PC-9 (cell line): ENCODE measurements around the gene SLC38A10. TPM values are rescaled to one million over a fixed set of nuclear protein-coding genes. Genes with fewer than 3 reads are reported as not detected.

Experiments
- BruUV-seq: library from RNA; stranded (reverse); fragments of 400-500 nt; replicated peaks from 2 replicates; lab custom pipeline; 2021; lab: Mats Ljungman, UMichigan
- CTCF ChIA-PET: fragments of 300-600 bp; sonication (Branson Sonifier 250); formaldehyde crosslinking; loops from one replicate; lab custom pipeline; 2022; ENCODE audit warnings: antibody characterized with exemption; lab: Charles Lee
- POLR2A ChIA-PET: fragments of 300-600 bp; sonication (Branson Sonifier 250); formaldehyde crosslinking; loops from one replicate; lab custom pipeline; 2022; ENCODE audit warnings: antibody characterized with exemption; ENCODE audit not compliant: unreplicated experiment; lab: Charles Lee
- DNase-seq, 2 experiments: peaks; one replicate each; pipeline versions ENCODE4 v3.0.0 to v3.0.0-alpha.2; 2015 to 2022; ENCODE audit warnings: mixed read lengths in 1 of 2
- H2AFZ ChIP-seq: fragments of 200-600 bp; sonication (generic); 2 replicates; pipeline ENCODE4 v1.8.1; 2017; ENCODE audit warnings: antibody characterized with exemption
- H3F3A ChIP-seq: fragments of 200-600 bp; sonication (generic); 2 replicates; pipeline ENCODE4 v1.8.1; 2017; ENCODE audit warnings: antibody characterized with exemption, mild to moderate bottlenecking, low read depth; ENCODE audit not compliant: insufficient read depth
- H3K27ac ChIP-seq: fragments of 200-600 bp; sonication (generic); 2 replicates; pipeline ENCODE4 v1.6.1; 2016; ENCODE audit warnings: mixed run types
- H3K27me3 ChIP-seq: fragments of 200-600 bp; sonication (generic); 2 replicates; pipeline ENCODE4 v1.6.1; 2016; ENCODE audit warnings: low read depth, mixed run types; ENCODE audit not compliant: insufficient read depth
- H3K36me3 ChIP-seq: fragments of 200-600 bp; sonication (generic); 2 replicates; pipeline ENCODE4 v1.6.1; 2016; ENCODE audit warnings: low read depth, mixed run types
- H3K4me1 ChIP-seq: fragments of 200-600 bp; sonication (generic); replicated peaks from 2 replicates; pipeline ENCODE4 v1.6.1; 2016; ENCODE audit warnings: mixed run types; ENCODE audit not compliant: insufficient read depth
- H3K4me2 ChIP-seq: fragments of 200-600 bp; sonication (generic); 2 replicates; pipeline ENCODE4 v1.6.1; 2017; ENCODE audit warnings: mixed run types
- H3K4me3 ChIP-seq: fragments of 200-600 bp; sonication (generic); 2 replicates; pipeline ENCODE4 v1.6.1; 2016; ENCODE audit warnings: mixed run types
- H3K79me2 ChIP-seq: fragments of 200-600 bp; sonication (generic); 2 replicates; pipeline ENCODE4 v1.6.1; 2017; ENCODE audit warnings: low read depth, mixed run types
- H3K9me2 ChIP-seq: fragments of 200-600 bp; sonication (generic); 2 replicates; pipeline ENCODE4 v1.8.1; 2017; ENCODE audit warnings: mild to moderate bottlenecking; ENCODE audit not compliant: insufficient read depth
- H3K9me3 ChIP-seq: fragments of 200-600 bp; sonication (generic); 2 replicates; pipeline ENCODE4 v1.8.1; 2016; ENCODE audit warnings: low read depth; ENCODE audit not compliant: insufficient read depth
- H4K20me1 ChIP-seq: fragments of 200-600 bp; sonication (generic); 2 replicates; pipeline ENCODE4 v1.8.1; 2017; ENCODE audit not compliant: insufficient read depth
- EZH2 ChIP-seq: fragments of 200-600 bp; sonication (generic); IDR thresholded peaks from 2 replicates; pipeline ENCODE4 v1.8.0; 2017; ENCODE audit warnings: antibody characterized with exemption, low read depth
- intact Hi-C: fragments of 100-400 bp; cut with micrococcal nuclease; formaldehyde crosslinking; loops from one replicate; pipeline ENCODE4 v1.10.0; 2022; ENCODE audit not compliant: unreplicated experiment
- total RNA-seq: library from RNA; stranded (reverse); gene quantifications from 2 replicates; pipeline ENCODE4 v1.2.3, GENCODE V29; 2021
- TF ChIP-seq, protein P1 (sequence below): fragments of 200-600 bp; sonication (generic); conservative IDR thresholded peaks from 2 replicates; pipeline ENCODE4 v1.6.1; 2017; ENCODE audit warnings: mixed run types, antibody characterized with exemption, mild to moderate bottlenecking, moderate library complexity

Gene SLC38A10
- total RNA-seq, 1 experiment from 2014 or later, result 127 TPM

GRCh38 chr17:81291662-81292061, 3.4 kb downstream of the SLC38A10 start:
- TF ChIP-seq, protein P1, sequence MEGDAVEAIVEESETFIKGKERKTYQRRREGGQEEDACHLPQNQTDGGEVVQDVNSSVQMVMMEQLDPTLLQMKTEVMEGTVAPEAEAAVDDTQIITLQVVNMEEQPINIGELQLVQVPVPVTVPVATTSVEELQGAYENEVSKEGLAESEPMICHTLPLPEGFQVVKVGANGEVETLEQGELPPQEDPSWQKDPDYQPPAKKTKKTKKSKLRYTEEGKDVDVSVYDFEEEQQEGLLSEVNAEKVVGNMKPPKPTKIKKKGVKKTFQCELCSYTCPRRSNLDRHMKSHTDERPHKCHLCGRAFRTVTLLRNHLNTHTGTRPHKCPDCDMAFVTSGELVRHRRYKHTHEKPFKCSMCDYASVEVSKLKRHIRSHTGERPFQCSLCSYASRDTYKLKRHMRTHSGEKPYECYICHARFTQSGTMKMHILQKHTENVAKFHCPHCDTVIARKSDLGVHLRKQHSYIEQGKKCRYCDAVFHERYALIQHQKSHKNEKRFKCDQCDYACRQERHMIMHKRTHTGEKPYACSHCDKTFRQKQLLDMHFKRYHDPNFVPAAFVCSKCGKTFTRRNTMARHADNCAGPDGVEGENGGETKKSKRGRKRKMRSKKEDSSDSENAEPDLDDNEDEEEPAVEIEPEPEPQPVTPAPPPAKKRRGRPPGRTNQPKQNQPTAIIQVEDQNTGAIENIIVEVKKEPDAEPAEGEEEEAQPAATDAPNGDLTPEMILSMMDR, result peak; percentile 52; the same call in 1 of the 2 replicates
- TF ChIP-seq EZH2, result no peak
- Histone ChIP-seq H3K4me1 (peaks cover 12% of the 10 kb centered on the region; the same call in 1 of the 2 replicates), H3K9me3 (no peaks in the 10 kb centered on the region), H3K4me2 (no peak overlapping the region), H3F3A (peaks cover 5% of the 10 kb centered on the region; the same call in 1 of the 2 replicates), H3K79me2 (peaks cover 56% of the 10 kb centered on the region), H4K20me1 (peaks cover 23% of the 10 kb centered on the region), H3K36me3 (no peaks in the 10 kb centered on the region), H3K4me3 (no peak overlapping the region), H2AFZ (no peak overlapping the region), H3K27me3 (no peaks in the 10 kb centered on the region), H3K9me2 (no peaks in the 10 kb centered on the region), H3K27ac (no peak overlapping the region)
- CTCF ChIA-PET, result interaction anchor here (0.6 to 0.9 kb wide), 4 partner anchors 68 to 193 kb away, joined by 3 to 9 read pairs (median 4); partner anchors contain the start of gene BAHCC1
- no TSS peak for BruUV-seq
- intact Hi-C loops, result loop anchor here (1.0 kb wide), 1 partner anchor 193 kb away; no protein-coding TSS in a partner anchor
- POLR2A ChIA-PET, result interaction anchor here (0.6 kb wide), 2 partner anchors 18 to 103 kb away, joined by 3 read pairs; partner anchors contain the start of gene BAHCC1
- peak in 1 of 2 experiments; percentile 50 for DNase-seq

GRCh38 chr17:81290230-81290629, 4.9 kb downstream of the SLC38A10 start:
- intact Hi-C loops, result no loop called here
- Histone ChIP-seq H3K27me3 (no peaks in the 10 kb centered on the region), H2AFZ (no peak overlapping the region)

GRCh38 chr17:81289627-81290026, 5.5 kb downstream of the SLC38A10 start:
- no peak overlapping the region for H3K4me2 ChIP-seq
- H3K36me3 ChIP-seq, result no peaks in the 10 kb centered on the region
- no peak overlapping the region for H3K27ac ChIP-seq
- H4K20me1 ChIP-seq, result peaks cover 23% of the 10 kb centered on the region
- ChIA-PET POLR2A (no interaction called here), CTCF (no interaction called here)
- no peaks in the 10 kb centered on the region for H3K9me3 ChIP-seq
- intact Hi-C loops, result no loop called here
- DNase-seq, result no peak
- no peaks in the 10 kb centered on the region for H3K27me3 ChIP-seq
- H3K4me3 ChIP-seq, result no peak overlapping the region
- no peaks in the 10 kb centered on the region for H3F3A ChIP-seq
- TF ChIP-seq, protein P1, result no peak
- TF ChIP-seq EZH2, result no peak
- H3K79me2 ChIP-seq, result peaks cover 48% of the 10 kb centered on the region
- peaks cover 8% of the 10 kb centered on the region; the same call in 1 of the 2 replicates for H3K4me1 ChIP-seq
- no peak overlapping the region for H2AFZ ChIP-seq
- BruUV-seq, result no TSS peak
- no peaks in the 10 kb centered on the region for H3K9me2 ChIP-seq

More at GRCh38 chr17:81290230-81290629, 4.9 kb downstream of the SLC38A10 start:
- BruUV-seq, result no TSS peak
- Histone ChIP-seq H3K79me2 (peaks cover 51% of the 10 kb centered on the region), H3K4me3 (no peak overlapping the region), H4K20me1 (peaks cover 23% of the 10 kb centered on the region), H3K36me3 (no peaks in the 10 kb centered on the region), H3K9me3 (no peaks in the 10 kb centered on the region), H3K4me2 (no peak overlapping the region), H3K9me2 (no peaks in the 10 kb centered on the region), H3K4me1 (peaks cover 8% of the 10 kb centered on the region; the same call in 1 of the 2 replicates), H3F3A (no peaks in the 10 kb centered on the region), H3K27ac (no peak overlapping the region)
- DNase-seq, result no peak
- TF ChIP-seq EZH2, result no peak
- TF ChIP-seq, protein P1, result no peak
- ChIA-PET CTCF (no interaction called here), POLR2A (no interaction called here)
